ENCODE measurements around the gene RFT1.

RFT1 gene

GRCh38 chr3:53139906-53140846, 9.9 kb upstream of the RFT1 start:
- Histone ChIP-seq H3K27me3 (ENCODE audit: insufficient read depth, low read length, poor library complexity) (no peaks in the 10 kb centered on the region), H3K79me2 (ENCODE audit: insufficient read depth, low read length) (no peaks in the 10 kb centered on the region), H2AFZ (ENCODE audit: low read depth, low read length) (no peak overlapping the region), H3K27ac (ENCODE audit: low read length) (no peak overlapping the region), H3K9me3 (ENCODE audit: insufficient read depth, low read length, severe bottlenecking) (no peaks in the 10 kb centered on the region), H3K4me3 (ENCODE audit: low read depth in 1 of 2, low read length in 2 of 2) (no peak overlapping the region), H3K4me1 (ENCODE audit: insufficient read depth, low read length) (no peaks in the 10 kb centered on the region), H4K20me1 (ENCODE audit: insufficient read depth, low read length) (no peaks in the 10 kb centered on the region), H3K9ac (ENCODE audit: low read depth, low read length) (no peak overlapping the region), H3K4me2 (ENCODE audit: insufficient read depth, low read length) (no peak overlapping the region), H3K36me3 (ENCODE audit: insufficient read depth, low read length) (no peaks in the 10 kb centered on the region)
- DNase-seq (no peak), ATAC-seq (ENCODE audit: insufficient read depth, low read depth) (no peak)
- TF ChIP-seq CTCF (IDR thresholded peaks at IDR 0.05; ENCODE audit: borderline replicate concordance, extremely low read depth, low read length, poor library complexity, severe bottlenecking) (no peak), EZH2 (IDR thresholded peaks at IDR 0.05; ENCODE audit: borderline replicate concordance, low read depth, low read length, severe bottlenecking) (no peak)

- Histone ChIP-seq H3K36me3 (ENCODE audit: insufficient read depth, low read length) (no peaks in the 10 kb centered on the region), H3K4me3 (ENCODE audit: low read depth in 1 of 2, low read length in 2 of 2) (no peak overlapping the region), H3K9ac (ENCODE audit: low read depth, low read length) (no peak overlapping the region), H3K4me1 (ENCODE audit: insufficient read depth, low read length) (no peaks in the 10 kb centered on the region), H3K27ac (ENCODE audit: low read length) (no peak overlapping the region), H3K27me3 (ENCODE audit: insufficient read depth, low read length, poor library complexity) (no peaks in the 10 kb centered on the region), H4K20me1 (ENCODE audit: insufficient read depth, low read length) (no peaks in the 10 kb centered on the region), H3K9me3 (ENCODE audit: insufficient read depth, low read length, severe bottlenecking) (no peaks in the 10 kb centered on the region), H3K4me2 (ENCODE audit: insufficient read depth, low read length) (no peak overlapping the region), H3K79me2 (ENCODE audit: insufficient read depth, low read length) (no peaks in the 10 kb centered on the region), H2AFZ (ENCODE audit: low read depth, low read length) (no peak overlapping the region)
- no peak for ATAC-seq (ENCODE audit: insufficient read depth, low read depth)
- DNase-seq, result no peak
- TF ChIP-seq EZH2 (IDR thresholded peaks at IDR 0.05; ENCODE audit: borderline replicate concordance, low read depth, low read length, severe bottlenecking) (no peak), CTCF (IDR thresholded peaks at IDR 0.05; ENCODE audit: borderline replicate concordance, extremely low read depth, low read length, poor library complexity, severe bottlenecking) (no peak)
Measured at GRCh38 chr3:53137835-53138446, 7.7 kb upstream of the RFT1 start.

GRCh38 chr3:53137221-53137620, 7.0 kb upstream of the RFT1 start:
- H3K9me3 ChIP-seq (ENCODE audit: insufficient read depth, low read length, severe bottlenecking), result no peaks in the 10 kb centered on the region
- DNase-seq (no peak), ATAC-seq (ENCODE audit: insufficient read depth, low read depth) (no peak; the same call in 2 of the 3 replicates)
- H3K27me3 ChIP-seq (ENCODE audit: insufficient read depth, low read length, poor library complexity), result no peaks in the 10 kb centered on the region
- H3K36me3 ChIP-seq (ENCODE audit: insufficient read depth, low read length), result no peaks in the 10 kb centered on the region
- H3K79me2 ChIP-seq (ENCODE audit: insufficient read depth, low read length), result no peaks in the 10 kb centered on the region
- no peak overlapping the region for H3K27ac ChIP-seq (ENCODE audit: low read length)
- no peak overlapping the region for H3K4me3 ChIP-seq (ENCODE audit: low read depth in 1 of 2, low read length in 2 of 2)
- H3K9ac ChIP-seq (ENCODE audit: low read depth, low read length), result no peak overlapping the region
- no peak overlapping the region for H2AFZ ChIP-seq (ENCODE audit: low read depth, low read length)
- no peaks in the 10 kb centered on the region for H4K20me1 ChIP-seq (ENCODE audit: insufficient read depth, low read length)
- no peaks in the 10 kb centered on the region for H3K4me1 ChIP-seq (ENCODE audit: insufficient read depth, low read length)
- no peak overlapping the region for H3K4me2 ChIP-seq (ENCODE audit: insufficient read depth, low read length)
- no peak for TF ChIP-seq CTCF (IDR thresholded peaks at IDR 0.05; ENCODE audit: borderline replicate concordance, extremely low read depth, low read length, poor library complexity, severe bottlenecking)
- no peak for TF ChIP-seq EZH2 (IDR thresholded peaks at IDR 0.05; ENCODE audit: borderline replicate concordance, low read depth, low read length, severe bottlenecking)

Data from DND-41 (cell line).